KMS-11 (cell line): ENCODE measurements around the gene ADNP2.

Experiments used
- H2AFZ ChIP-seq: fragments of 200-600 bp; sonication (generic); 2 replicates; pipeline ENCODE4 v1.6.1; 2016; ENCODE audit warnings: antibody characterized with exemption, mixed run types, low read depth
- H3K27ac ChIP-seq: fragments of 200-600 bp; sonication (generic); 2 replicates; pipeline ENCODE4 v1.6.1; 2016; ENCODE audit warnings: mild to moderate bottlenecking, mixed run types
- H3K27me3 ChIP-seq: fragments of 200-600 bp; sonication (generic); 2 replicates; pipeline ENCODE4 v1.6.1; 2017; ENCODE audit warnings: mild to moderate bottlenecking, low read depth, mixed run types, moderate library complexity; ENCODE audit not compliant: insufficient read depth
- H3K36me3 ChIP-seq: fragments of 200-600 bp; sonication (generic); 2 replicates; pipeline ENCODE4 v1.6.1; 2017; ENCODE audit warnings: mild to moderate bottlenecking, mixed run types; ENCODE audit not compliant: insufficient read depth
- H3K4me1 ChIP-seq: fragments of 200-600 bp; sonication (generic); 2 replicates; pipeline ENCODE4 v1.6.1; 2016; ENCODE audit warnings: mild to moderate bottlenecking, low read depth, mixed run types; ENCODE audit not compliant: poor library complexity, severe bottlenecking
- H3K4me2 ChIP-seq: fragments of 200-600 bp; sonication (generic); 2 replicates; pipeline ENCODE4 v1.7.0; 2016; ENCODE audit warnings: mild to moderate bottlenecking, mixed run types
- H3K4me3 ChIP-seq: fragments of 200-600 bp; sonication (generic); IDR thresholded peaks from 2 replicates; pipeline ENCODE4 v1.6.1; 2017; ENCODE audit warnings: low read depth, low read length, mixed read lengths; ENCODE audit not compliant: insufficient read depth
- H3K79me2 ChIP-seq: fragments of 200-600 bp; sonication (generic); 2 replicates; pipeline ENCODE4 v1.6.1; 2016; ENCODE audit warnings: low read depth, mixed run types; ENCODE audit not compliant: insufficient read depth
- H3K9ac ChIP-seq: fragments of 200-600 bp; sonication (generic); 2 replicates; pipeline ENCODE4 v1.6.1; 2016; ENCODE audit warnings: mild to moderate bottlenecking, mixed run types
- H4K20me1 ChIP-seq: fragments of 200-600 bp; sonication (generic); 2 replicates; pipeline ENCODE4 v1.6.1; 2016; ENCODE audit warnings: mild to moderate bottlenecking, mixed run types; ENCODE audit not compliant: insufficient read depth
- CTCF ChIP-seq: fragments of 200-600 bp; sonication (generic); conservative IDR thresholded peaks from 2 replicates; pipeline ENCODE4 v1.6.1; 2017; ENCODE audit warnings: low read depth, mild to moderate bottlenecking, antibody characterized with exemption, low read length, moderate library complexity, mixed read lengths

ADNP2 gene

GRCh38 chr18:80167931-80168330 lies 58.9 kb downstream of the ADNP2 start:
- no peak for TF ChIP-seq CTCF
- H3K4me3 ChIP-seq: no peak overlapping the region
- H3K36me3 ChIP-seq: no peaks in the 10 kb centered on the region
- no peak overlapping the region for H3K9ac ChIP-seq
- no peak overlapping the region for H3K27ac ChIP-seq
- no peaks in the 10 kb centered on the region for H4K20me1 ChIP-seq
- no peaks in the 10 kb centered on the region for H3K27me3 ChIP-seq
- H3K79me2 ChIP-seq: no peaks in the 10 kb centered on the region
- no peaks in the 10 kb centered on the region for H3K4me1 ChIP-seq
- no peak overlapping the region for H3K4me2 ChIP-seq
- no peak overlapping the region for H2AFZ ChIP-seq

- Histone ChIP-seq H3K36me3 (no peaks in the 10 kb centered on the region), H3K4me2 (no peak overlapping the region), H3K9ac (no peak overlapping the region), H2AFZ (no peak overlapping the region), H3K27me3 (no peaks in the 10 kb centered on the region), H3K27ac (no peak overlapping the region), H4K20me1 (no peaks in the 10 kb centered on the region), H3K79me2 (no peaks in the 10 kb centered on the region), H3K4me3 (no peak overlapping the region), H3K4me1 (no peaks in the 10 kb centered on the region)
- no peak for TF ChIP-seq CTCF
Observed at GRCh38 chr18:80168346-80168745, 59.3 kb downstream of the ADNP2 start.

GRCh38 chr18:80168982-80169381 lies 59.9 kb downstream of the ADNP2 start:
- H3K9ac ChIP-seq: no peak overlapping the region
- no peak overlapping the region for H3K27ac ChIP-seq
- no peaks in the 10 kb centered on the region for H3K4me1 ChIP-seq
- no peak overlapping the region for H2AFZ ChIP-seq
- no peak overlapping the region for H3K4me2 ChIP-seq
- no peak for TF ChIP-seq CTCF
- no peak overlapping the region for H3K4me3 ChIP-seq
- no peaks in the 10 kb centered on the region for H3K27me3 ChIP-seq
- no peaks in the 10 kb centered on the region for H4K20me1 ChIP-seq
- no peaks in the 10 kb centered on the region for H3K36me3 ChIP-seq
- H3K79me2 ChIP-seq: no peaks in the 10 kb centered on the region

- TF ChIP-seq CTCF: no peak
- no peaks in the 10 kb centered on the region for H3K36me3 ChIP-seq
- no peaks in the 10 kb centered on the region for H3K4me1 ChIP-seq
- no peaks in the 10 kb centered on the region for H3K79me2 ChIP-seq
- H3K27me3 ChIP-seq: no peaks in the 10 kb centered on the region
- H4K20me1 ChIP-seq: no peaks in the 10 kb centered on the region
- no peak overlapping the region for H3K9ac ChIP-seq
- no peak overlapping the region for H2AFZ ChIP-seq
- no peak overlapping the region for H3K4me3 ChIP-seq
- no peak overlapping the region for H3K27ac ChIP-seq
- H3K4me2 ChIP-seq: no peak overlapping the region
Observed at GRCh38 chr18:80169607-80170006, 60.5 kb downstream of the ADNP2 start.
